Activated gamma-delta T cell treated with Interleukin-2 at 50 U/mL for 16 hours (primary cell): ENCODE results near the gene CD55.
"Not testable (repeated sequence)": the region's sequence is repeated elsewhere in the genome, so short reads cannot be mapped to it uniquely, and the experiment has no call there.

ENCODE experiments used
- DNase-seq: peaks from one replicate; pipeline ENCODE4 v3.0.0-alpha.2; 2020

The CD55 gene

GRCh38 chr1:207306023-207306422, 15.5 kb upstream of the CD55 start:
- DNase-seq, result no peak

GRCh38 chr1:207306603-207307002, 14.9 kb upstream of the CD55 start:
- no peak for DNase-seq

GRCh38 chr1:207308451-207309190, 12.9 kb upstream of the CD55 start:
- no peak for DNase-seq

GRCh38 chr1:207309745-207310273, 11.7 kb upstream of the CD55 start:
- no peak for DNase-seq

- no peak for DNase-seq
Measured at GRCh38 chr1:207311888-207312603, 9.4 kb upstream of the CD55 start.

- no peak for DNase-seq
Measured at GRCh38 chr1:207312604-207312920, 8.9 kb upstream of the CD55 start.

GRCh38 chr1:207313131-207313530, 8.3 kb upstream of the CD55 start:
- DNase-seq, result no peak

GRCh38 chr1:207314816-207315215, 6.7 kb upstream of the CD55 start:
- no peak for DNase-seq

- DNase-seq, result no peak
Measured at GRCh38 chr1:207315435-207315834, 6.0 kb upstream of the CD55 start.

- DNase-seq, result no peak
Measured at GRCh38 chr1:207316141-207316540, 5.3 kb upstream of the CD55 start.

- DNase-seq, result no peak
Measured at GRCh38 chr1:207316622-207317391, 4.7 kb upstream of the CD55 start.

GRCh38 chr1:207317561-207317960, 3.9 kb upstream of the CD55 start:
- no peak for DNase-seq

- DNase-seq, result no peak
Measured at GRCh38 chr1:207318072-207318619, 3.3 kb upstream of the CD55 start.

- no peak for DNase-seq
Measured at GRCh38 chr1:207319199-207319598, 2.3 kb upstream of the CD55 start.

GRCh38 chr1:207320105-207320504, 1.4 kb upstream of the CD55 start:
- not testable (repeated sequence) for DNase-seq

- DNase-seq, result no peak
Measured at GRCh38 chr1:207321790-207322645, 540 bp downstream of the CD55 start.

GRCh38 chr1:207323425-207324225, 2.1 kb downstream of the CD55 start:
- DNase-seq, result no peak

- no peak for DNase-seq
Measured at GRCh38 chr1:207328004-207328403, 6.5 kb downstream of the CD55 start.

GRCh38 chr1:207328908-207329440, 7.5 kb downstream of the CD55 start:
- DNase-seq, result no peak

- DNase-seq, result no peak
Measured at GRCh38 chr1:207329469-207329868, 8.0 kb downstream of the CD55 start.

- no peak for DNase-seq
Measured at GRCh38 chr1:207330011-207330710, 8.7 kb downstream of the CD55 start.
